Measurements from ENCODE around the gene ZNF268.

The ZNF268 gene

DNA sequence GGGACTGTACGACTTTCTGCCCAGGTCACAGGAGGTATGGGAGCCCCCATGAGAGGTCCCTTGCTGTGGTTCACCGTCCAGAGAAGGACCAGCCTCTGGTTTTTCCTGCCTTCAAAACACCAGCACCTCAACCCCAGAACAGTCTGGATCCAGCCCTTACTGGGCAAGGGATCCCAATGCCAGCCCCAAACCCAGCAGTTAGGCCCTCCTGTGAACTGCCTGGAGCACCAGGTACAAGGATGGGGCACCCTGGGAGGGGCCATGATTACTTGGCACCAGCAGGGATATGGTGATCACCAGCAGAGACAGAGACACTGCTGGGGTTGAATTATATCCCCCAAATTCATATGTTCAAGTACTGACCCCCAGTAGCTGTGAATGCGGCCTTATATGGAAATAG is 34.4 kb downstream of the ZNF268 start:
- no peak overlapping the region for H3K27ac Mint-ChIP-seq
- DNase-seq (no peak), ATAC-seq (no peak)
- no peaks in the 10 kb centered on the region for H3K27me3 Mint-ChIP-seq
- no peaks in the 10 kb centered on the region for H3K4me1 Mint-ChIP-seq
- no peak overlapping the region for H3K4me3 Mint-ChIP-seq
- H3K9me3 Mint-ChIP-seq: peaks cover 48 to 86% of the 10 kb centered on the region in 2 donors

DNA sequence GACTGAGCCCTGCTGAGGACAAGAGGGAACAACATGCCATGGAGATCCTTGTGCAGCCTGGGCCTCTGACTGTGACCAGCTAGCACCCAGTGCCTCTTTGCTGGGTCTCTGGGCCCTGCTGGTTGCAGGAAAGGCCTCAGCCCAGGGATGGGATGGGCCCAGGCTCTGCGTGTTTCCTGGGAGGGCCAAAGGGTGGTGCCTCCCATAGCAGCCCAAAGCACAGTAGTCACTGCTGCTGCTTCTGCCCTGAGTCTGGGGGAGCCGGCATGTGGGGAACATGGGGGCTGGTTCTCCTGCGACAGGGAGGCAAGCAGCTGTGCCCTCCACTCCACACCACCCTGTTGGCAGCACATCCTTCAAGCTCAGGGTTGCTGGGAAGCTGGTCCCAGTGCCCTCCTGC is 35.9 kb downstream of the ZNF268 start:
- Mint-ChIP-seq H3K9me3 (peaks cover 42 to 86% of the 10 kb centered on the region in 2 donors), H3K27me3 (no peaks in the 10 kb centered on the region), H3K4me3 (no peak overlapping the region), H3K27ac (no peak overlapping the region), H3K4me1 (no peaks in the 10 kb centered on the region)
- ATAC-seq (no peak), DNase-seq (no peak)

DNA sequence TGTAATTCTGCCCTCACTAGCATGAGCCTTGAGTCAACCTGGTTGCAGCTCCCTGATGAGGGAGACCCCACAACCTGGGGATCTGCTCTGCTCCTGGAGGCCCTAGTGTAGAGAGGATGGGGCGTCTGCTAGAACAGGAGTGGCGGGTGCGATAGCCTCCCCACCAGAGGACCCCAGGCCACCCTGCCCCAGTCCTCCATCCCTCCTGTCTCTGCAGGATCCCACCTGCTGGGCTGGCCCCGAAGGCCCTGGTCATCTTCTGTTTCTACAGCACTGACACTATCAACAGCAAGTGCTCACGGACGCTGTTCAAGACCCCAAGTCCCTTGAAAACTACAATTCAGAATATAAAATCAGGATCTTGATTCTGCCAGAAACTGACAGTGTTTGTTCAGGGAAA is 39.2 kb downstream of the ZNF268 start:
- H3K4me3 Mint-ChIP-seq: no peak overlapping the region
- H3K4me1 Mint-ChIP-seq: no peaks in the 10 kb centered on the region
- DNase-seq (no peak), ATAC-seq (no peak)
- H3K27me3 Mint-ChIP-seq: no peaks in the 10 kb centered on the region
- no peak overlapping the region for H3K27ac Mint-ChIP-seq
- H3K9me3 Mint-ChIP-seq: peaks cover 29 to 71% of the 10 kb centered on the region in 2 donors

DNA sequence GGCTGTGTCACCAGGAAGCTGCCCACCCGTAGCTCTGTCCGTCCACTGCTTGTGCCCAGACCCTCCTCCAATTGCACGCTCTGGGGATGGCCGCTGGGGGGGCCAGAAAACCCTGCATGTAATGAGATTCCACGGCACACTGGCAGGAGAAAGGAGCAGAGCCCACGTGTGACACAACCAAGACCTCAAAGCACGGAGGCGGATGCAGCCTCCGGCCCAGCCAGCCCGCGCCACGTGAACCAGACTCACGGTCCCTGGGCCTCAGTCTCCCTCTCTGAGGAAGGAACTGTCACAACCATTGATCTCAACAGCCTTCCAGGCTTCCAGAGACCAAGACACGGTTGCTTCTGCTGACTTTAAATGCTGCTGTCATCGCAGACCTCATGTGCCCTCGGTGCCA is 39.9 kb downstream of the ZNF268 start:
- Mint-ChIP-seq H3K27ac (no peak overlapping the region), H3K27me3 (no peaks in the 10 kb centered on the region), H3K4me1 (no peaks in the 10 kb centered on the region), H3K9me3 (peaks cover 29 to 64% of the 10 kb centered on the region in 2 donors), H3K4me3 (no peak overlapping the region)
- ATAC-seq (no peak), DNase-seq (no peak)

DNA sequence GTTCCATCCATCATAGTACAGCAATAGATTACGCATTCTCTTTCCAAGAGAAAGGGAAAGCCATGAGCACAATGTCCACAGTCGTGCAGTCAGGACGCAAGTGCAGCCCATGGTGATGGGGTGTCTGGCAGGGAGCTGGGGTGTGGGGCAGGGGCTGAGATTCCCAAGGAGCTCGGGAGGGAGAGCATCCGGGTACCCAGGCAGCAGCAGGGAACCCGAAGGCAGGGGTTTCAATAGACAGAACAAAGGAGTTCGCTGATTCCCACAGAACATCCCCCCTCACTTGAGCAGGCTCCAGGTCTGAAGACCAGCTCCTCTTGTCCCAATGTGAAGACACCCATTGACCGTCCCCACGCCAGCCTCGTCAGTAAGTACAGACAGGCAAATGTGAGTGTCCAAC is 40.9 kb downstream of the ZNF268 start:
- H3K4me3 Mint-ChIP-seq: no peak overlapping the region
- H3K9me3 Mint-ChIP-seq: peaks cover 25 to 56% of the 10 kb centered on the region in 2 donors

DNA sequence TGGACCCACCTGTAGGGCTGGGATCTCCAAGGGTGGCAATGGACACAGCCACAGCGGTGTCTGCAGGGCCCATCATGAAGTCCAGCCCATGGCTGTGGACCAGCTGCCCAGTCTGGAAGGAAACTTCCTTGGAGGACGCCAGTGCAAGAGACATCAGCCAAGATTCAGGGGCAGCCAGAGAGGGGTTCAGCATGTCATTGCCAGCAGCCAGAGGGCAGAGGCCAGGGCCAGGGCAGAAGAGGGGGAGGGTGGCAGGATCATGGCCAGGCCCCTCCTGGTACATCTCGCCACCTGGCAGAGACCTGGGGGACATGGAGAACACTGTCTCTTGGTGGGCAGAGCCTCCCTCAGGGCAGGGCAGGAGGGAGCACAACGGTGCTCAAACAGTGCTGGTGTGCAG is 44.2 kb downstream of the ZNF268 start:
- Mint-ChIP-seq H3K27me3 (no peaks in the 10 kb centered on the region), H3K9me3 (peaks cover 9 to 48% of the 10 kb centered on the region in 2 donors), H3K4me3 (no peak overlapping the region), H3K4me1 (no peaks in the 10 kb centered on the region), H3K27ac (no peak overlapping the region)
- DNase-seq (no peak), ATAC-seq (no peak)

More for the DNA sequence above, 40.9 kb downstream of the ZNF268 start:
- Mint-ChIP-seq H3K27ac (no peak overlapping the region), H3K27me3 (no peaks in the 10 kb centered on the region), H3K4me1 (no peaks in the 10 kb centered on the region)
- DNase-seq: no peak
- ATAC-seq: no peak

DNA sequence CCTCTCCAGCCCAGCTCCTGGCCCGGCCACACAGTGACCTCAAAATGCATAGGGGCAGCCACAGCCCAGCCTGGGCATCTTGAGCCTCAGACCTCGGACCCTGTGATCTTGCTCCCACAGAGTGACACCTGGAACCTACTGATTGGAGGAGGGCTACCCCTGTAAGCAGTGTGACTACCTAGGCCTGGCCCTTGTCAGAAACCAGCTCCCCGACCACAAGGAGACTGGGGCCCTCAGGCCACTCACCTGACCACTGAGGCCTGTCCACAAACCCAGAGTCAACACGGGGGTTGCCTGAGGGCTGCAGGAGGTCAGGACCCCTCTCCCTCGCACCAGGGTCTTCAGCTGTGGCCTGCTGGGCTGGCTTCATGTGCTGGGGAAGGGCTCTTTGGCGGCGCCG is 45.4 kb downstream of the ZNF268 start:
- no peak for DNase-seq
- H3K4me1 Mint-ChIP-seq: no peaks in the 10 kb centered on the region
- no peak overlapping the region for H3K4me3 Mint-ChIP-seq
- peaks cover 9 to 44% of the 10 kb centered on the region in 2 donors for H3K9me3 Mint-ChIP-seq
- H3K27me3 Mint-ChIP-seq: no peaks in the 10 kb centered on the region
- H3K27ac Mint-ChIP-seq: no peak overlapping the region
- ATAC-seq: no peak

DNA sequence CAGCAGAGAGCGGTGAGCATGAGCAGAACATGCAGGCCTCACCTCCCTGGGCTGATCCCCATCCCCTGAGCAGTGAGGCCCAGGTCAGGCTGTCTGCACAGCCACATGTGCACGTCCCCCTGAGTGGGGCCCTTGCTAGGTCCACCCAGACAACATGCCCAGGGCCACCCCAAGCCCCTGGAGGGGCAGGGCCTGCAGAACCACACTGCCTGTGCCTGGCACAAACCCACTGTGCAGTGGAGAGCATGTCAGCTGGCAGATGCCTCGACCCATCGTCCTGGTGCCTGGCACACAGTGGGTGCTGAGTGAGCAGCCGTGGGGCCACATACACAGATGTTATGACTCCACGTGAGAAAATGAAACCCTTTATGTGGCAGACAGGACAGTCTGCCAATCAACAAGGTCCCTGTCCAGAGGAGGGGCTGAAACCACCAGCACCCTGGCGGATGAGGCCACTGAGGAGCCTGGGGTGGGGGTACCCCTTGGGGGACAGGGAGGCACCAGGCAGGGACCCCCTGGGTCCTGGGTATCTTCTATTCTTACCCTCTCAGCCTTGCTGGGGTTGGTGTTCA is 46.1 kb downstream of the ZNF268 start:
- Mint-ChIP-seq H3K27ac (no peak overlapping the region), H3K9me3 (peaks cover 11 to 41% of the 10 kb centered on the region in 2 donors), H3K4me1 (no peaks in the 10 kb centered on the region), H3K4me3 (no peak overlapping the region), H3K27me3 (no peaks in the 10 kb centered on the region)
- DNase-seq (no peak), ATAC-seq (no peak)

- H3K9me3 Mint-ChIP-seq: peaks cover 17 to 38% of the 10 kb centered on the region in 2 donors
- no peak overlapping the region for H3K27ac Mint-ChIP-seq
- ATAC-seq (no peak), DNase-seq (no peak)
- no peak overlapping the region for H3K4me3 Mint-ChIP-seq
- no peaks in the 10 kb centered on the region for H3K27me3 Mint-ChIP-seq
- H3K4me1 Mint-ChIP-seq: no peaks in the 10 kb centered on the region
Observed at GRCh38 chr12:133231001-133231400, 49.7 kb downstream of the ZNF268 start.

GRCh38 chr12:133233006-133233405 is 51.7 kb downstream of the ZNF268 start:
- H3K27me3 Mint-ChIP-seq: no peaks in the 10 kb centered on the region
- H3K4me3 Mint-ChIP-seq: no peak overlapping the region
- H3K9me3 Mint-ChIP-seq: peaks cover 17 to 42% of the 10 kb centered on the region in 2 donors
- no peak for ATAC-seq
- no peaks in the 10 kb centered on the region for H3K4me1 Mint-ChIP-seq
- H3K27ac Mint-ChIP-seq: peak overlapping the region in 1 of 2 donors; percentile 5
- no peak for DNase-seq

DNA sequence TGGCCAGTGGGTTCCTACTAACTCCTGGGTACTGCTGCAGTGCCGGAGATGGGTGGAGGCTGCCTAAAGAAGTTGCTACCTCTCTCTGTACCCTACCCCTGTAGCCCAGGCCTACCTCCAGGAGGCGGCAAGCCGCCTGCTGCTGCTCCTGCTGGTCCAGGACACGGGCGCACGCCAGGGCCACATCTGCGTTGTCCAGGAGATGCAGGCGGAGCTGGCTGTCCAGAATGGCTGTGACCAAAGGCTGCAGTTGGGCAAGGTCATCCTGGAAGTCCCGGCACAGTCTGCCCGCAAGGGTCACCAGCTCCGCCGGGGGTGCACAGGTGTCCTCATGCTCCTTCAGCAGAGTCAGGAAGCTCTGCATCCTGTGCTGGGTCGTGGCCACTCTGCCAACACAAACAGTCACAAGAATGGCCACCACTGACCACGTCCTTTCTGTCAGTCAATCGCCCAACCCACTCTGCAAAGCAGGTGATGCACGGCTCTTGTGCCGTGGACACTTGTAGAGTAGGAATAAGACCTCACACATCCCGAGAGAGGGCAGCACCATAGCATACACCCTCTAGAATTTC is 52.8 kb downstream of the ZNF268 start:
- no peak overlapping the region for H3K27ac Mint-ChIP-seq
- ATAC-seq (no peak), DNase-seq (no peak)
- H3K4me1 Mint-ChIP-seq: no peaks in the 10 kb centered on the region
- H3K4me3 Mint-ChIP-seq: no peak overlapping the region
- H3K27me3 Mint-ChIP-seq: no peaks in the 10 kb centered on the region
- H3K9me3 Mint-ChIP-seq: peaks cover 17 to 33% of the 10 kb centered on the region in 2 donors

DNA sequence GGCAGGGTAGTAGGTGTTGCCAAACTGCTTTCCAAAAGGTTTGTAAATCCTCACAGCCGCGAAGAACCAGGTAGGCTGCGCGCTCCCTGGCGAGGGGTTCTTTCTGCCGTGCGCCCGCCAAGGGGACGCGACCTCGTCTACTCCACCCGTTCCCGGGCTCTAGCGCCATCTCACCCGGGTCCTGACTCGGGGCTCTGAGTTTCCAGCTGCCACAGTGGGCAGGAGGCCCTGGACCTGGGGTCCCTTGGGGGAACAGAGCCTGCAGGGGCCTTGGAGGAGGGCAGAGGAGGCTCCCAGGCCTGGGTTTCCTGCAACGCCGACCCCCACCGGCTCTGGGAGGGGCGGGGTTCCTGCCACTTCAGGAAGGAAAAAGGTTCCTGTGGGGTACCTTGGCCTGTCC is 53.7 kb downstream of the ZNF268 start:
- Mint-ChIP-seq H3K4me3 (no peak overlapping the region), H3K9me3 (peaks cover 19 to 33% of the 10 kb centered on the region in 2 donors), H3K4me1 (no peaks in the 10 kb centered on the region), H3K27ac (no peak overlapping the region), H3K27me3 (no peaks in the 10 kb centered on the region)
- no peak for DNase-seq
- ATAC-seq: no peak

GRCh38 chr12:133235401-133236112 is 54.3 kb downstream of the ZNF268 start, which contains the start of gene ANHX:
TSS of gene ANHX (minus strand) at chr12:133235877. CDS start at chr12:133234356, 1,521 bp downstream.
- Mint-ChIP-seq H3K27me3 (peaks cover under 1% of the 10 kb centered on the region), H3K27ac (no peak within 1 kb of the TSS), H3K4me1 (no peaks in the 10 kb centered on the region), H3K9me3 (peaks cover 15 to 32% of the 10 kb centered on the region in 2 donors), H3K4me3 (no peak within 1 kb of the TSS)
- ATAC-seq: peak; percentile 35
- no peak for DNase-seq

GRCh38 chr12:133236144-133236543 is 54.8 kb downstream of the ZNF268 start:
- Mint-ChIP-seq H3K9me3 (peaks cover 20 to 32% of the 10 kb centered on the region in 2 donors), H3K27ac (no peak overlapping the region), H3K4me1 (no peaks in the 10 kb centered on the region), H3K4me3 (no peak overlapping the region), H3K27me3 (peaks cover 5% of the 10 kb centered on the region)
- DNase-seq: no peak
- ATAC-seq: no peak

DNA sequence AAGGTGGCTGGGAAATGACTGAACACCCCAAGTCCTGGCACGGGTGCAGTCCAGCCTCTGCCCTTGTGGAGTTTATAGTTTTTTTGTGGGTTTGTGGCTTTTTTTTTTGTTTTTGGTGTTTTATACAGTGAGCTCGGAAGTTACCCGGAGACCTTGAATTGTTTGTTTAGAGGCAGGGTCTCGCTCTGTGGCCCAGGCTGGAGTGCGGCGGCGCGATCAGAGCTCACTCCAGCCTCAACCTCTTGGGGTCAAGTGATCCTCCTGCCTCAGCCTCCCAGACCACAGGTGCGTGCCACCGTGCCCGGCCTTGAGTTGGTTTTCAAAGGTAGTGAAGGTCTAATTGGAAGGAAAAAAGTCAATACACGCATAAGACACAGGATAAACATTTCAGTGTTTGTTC is 55.3 kb downstream of the ZNF268 start:
- no peak overlapping the region for H3K27ac Mint-ChIP-seq
- H3K9me3 Mint-ChIP-seq: peaks cover 24 to 36% of the 10 kb centered on the region in 2 donors
- ATAC-seq: no peak
- H3K27me3 Mint-ChIP-seq: peaks cover 5% of the 10 kb centered on the region
- no peak for DNase-seq
- no peak overlapping the region for H3K4me3 Mint-ChIP-seq
- no peaks in the 10 kb centered on the region for H3K4me1 Mint-ChIP-seq

DNA sequence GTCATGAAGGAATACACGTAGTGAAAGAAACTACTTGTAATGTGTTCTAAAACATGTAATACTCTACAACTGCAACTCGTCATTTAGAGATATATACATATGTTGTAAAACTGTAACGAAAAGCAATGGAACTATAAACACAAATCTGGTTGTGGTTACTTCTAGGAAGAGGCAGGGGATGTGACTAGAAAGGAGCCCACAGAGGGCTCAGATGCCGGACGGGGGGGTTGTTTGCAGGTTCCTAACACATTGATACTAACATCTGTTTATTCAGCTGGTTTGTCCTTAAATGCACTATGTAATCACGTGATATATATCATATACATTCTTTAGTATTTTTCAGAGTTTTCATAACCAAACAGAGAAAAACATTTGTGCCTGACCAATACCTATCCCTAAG is 70.4 kb downstream of the ZNF268 start:
- Mint-ChIP-seq H3K4me3 (no peak overlapping the region), H3K27me3 (no peaks in the 10 kb centered on the region), H3K9me3 (peaks cover 26 to 49% of the 10 kb centered on the region in 2 donors), H3K27ac (no peak overlapping the region), H3K4me1 (no peaks in the 10 kb centered on the region)
- ATAC-seq (no peak), DNase-seq (no peak)
